Activated B cell treated with CpG ODN at 0.5 μM for 24 hours (primary cell): Measurements from ENCODE around the gene PPP1R3G. TPM values are rescaled to one million over a fixed set of nuclear protein-coding genes. Genes with fewer than 3 reads are reported as not detected.

ENCODE experiments used
- ATAC-seq: fragments of 200-7000 bp; cut with Tn5 transposase; one replicate; pipeline ENCODE4 v1.10.0; 2021; ENCODE audit warnings: low read depth, mild to moderate bottlenecking, moderate library complexity
- CTCF ChIA-PET: fragments of 350-600 bp; sonication (Branson Sonifier 250); formaldehyde crosslinking; loops from one replicate; lab custom pipeline; 2021; ENCODE audit warnings: antibody characterized with exemption; lab: Charles Lee
- POLR2A ChIA-PET: fragments of 350-600 bp; sonication (Branson Sonifier 250); formaldehyde crosslinking; loops from one replicate; lab custom pipeline; 2021; ENCODE audit warnings: antibody characterized with exemption; lab: Charles Lee
- DNase-seq: peaks from one replicate; pipeline ENCODE4 v3.0.0; 2022
- H3K27ac Mint-ChIP-seq: one replicate; pipeline ENCODE4 v1.8.0; 2020; ENCODE audit warnings: mixed read lengths
- H3K27me3 Mint-ChIP-seq: one replicate; pipeline ENCODE4 v1.8.0; 2021; ENCODE audit warnings: mixed read lengths
- H3K36me3 Mint-ChIP-seq: one replicate; pipeline ENCODE4 v1.8.0; 2021; ENCODE audit warnings: low read depth, mixed read lengths
- H3K4me1 Mint-ChIP-seq: one replicate; pipeline ENCODE4 v1.8.0; 2021; ENCODE audit warnings: mixed read lengths
- H3K4me3 Mint-ChIP-seq: one replicate; pipeline ENCODE4 v1.8.0; 2020; ENCODE audit warnings: mild to moderate bottlenecking, mixed read lengths
- H3K9me3 Mint-ChIP-seq: one replicate; pipeline ENCODE4 v1.8.0; 2020; ENCODE audit warnings: mixed read lengths
- CTCF ChIP-seq: fragments of 200-600 bp; IDR thresholded peaks from one replicate; pipeline ENCODE4 v1.8.0; 2022; ENCODE audit warnings: antibody characterized with exemption, mild to moderate bottlenecking
- intact Hi-C: fragments of 100-400 bp; cut with micrococcal nuclease; formaldehyde crosslinking; loops from one replicate; pipeline ENCODE4 v1.15.1; 2024
- total RNA-seq: library from RNA; stranded (reverse); gene quantifications from 2 replicates; pipeline ENCODE4 v1.2.3, GENCODE V29; 2022

PPP1R3G gene
- total RNA-seq, 1 donor from 2014 or later, result 0.11 TPM

GRCh38 chr6:5061152-5061551 lies 24.0 kb upstream of the PPP1R3G start:
- intact Hi-C loops, result no loop called here
- no peak overlapping the region for H3K27ac Mint-ChIP-seq
- ATAC-seq, result no peak
- H3K4me3 Mint-ChIP-seq, result no peak overlapping the region
- H3K4me1 Mint-ChIP-seq, result peaks cover 11% of the 10 kb centered on the region
- ChIA-PET POLR2A (no interaction called here), CTCF (no interaction called here)
- H3K36me3 Mint-ChIP-seq, result no peaks in the 10 kb centered on the region
- H3K9me3 Mint-ChIP-seq, result no peaks in the 10 kb centered on the region
- no peak for TF ChIP-seq CTCF
- DNase-seq, result no peak
- no peaks in the 10 kb centered on the region for H3K27me3 Mint-ChIP-seq

- intact Hi-C loops, result no loop called here
- no peak for DNase-seq
- H3K27me3 Mint-ChIP-seq, result no peaks in the 10 kb centered on the region
- TF ChIP-seq CTCF, result no peak
- no peak overlapping the region for H3K27ac Mint-ChIP-seq
- CTCF ChIA-PET, result no interaction called here
- H3K4me1 Mint-ChIP-seq, result peaks cover 9% of the 10 kb centered on the region
- H3K9me3 Mint-ChIP-seq, result peaks cover 4% of the 10 kb centered on the region
- no peaks in the 10 kb centered on the region for H3K36me3 Mint-ChIP-seq
- POLR2A ChIA-PET, result no interaction called here
- no peak overlapping the region for H3K4me3 Mint-ChIP-seq
- ATAC-seq, result no peak
Observed at GRCh38 chr6:5063617-5064016, 21.5 kb upstream of the PPP1R3G start.

- no peaks in the 10 kb centered on the region for H3K36me3 Mint-ChIP-seq
- H3K27ac Mint-ChIP-seq, result no peak overlapping the region
- TF ChIP-seq CTCF, result no peak
- H3K9me3 Mint-ChIP-seq, result peaks cover 4% of the 10 kb centered on the region
- H3K27me3 Mint-ChIP-seq, result no peaks in the 10 kb centered on the region
- no peak for DNase-seq
- ATAC-seq, result no peak
- CTCF ChIA-PET, result no interaction called here
- peaks cover 8% of the 10 kb centered on the region for H3K4me1 Mint-ChIP-seq
- intact Hi-C loops, result no loop called here
- H3K4me3 Mint-ChIP-seq, result no peak overlapping the region
- POLR2A ChIA-PET, result no interaction called here
Observed at GRCh38 chr6:5066456-5067093, 18.6 kb upstream of the PPP1R3G start.

- ATAC-seq (no peak), DNase-seq (no peak)
- Mint-ChIP-seq H3K4me1 (peaks cover 3% of the 10 kb centered on the region), H3K27me3 (no peaks in the 10 kb centered on the region), H3K9me3 (peaks cover 4% of the 10 kb centered on the region), H3K36me3 (no peaks in the 10 kb centered on the region), H3K27ac (no peak overlapping the region), H3K4me3 (no peak overlapping the region)
- CTCF ChIA-PET, result no interaction called here
- POLR2A ChIA-PET, result no interaction called here
- no peak for TF ChIP-seq CTCF
- intact Hi-C loops, result no loop called here
Observed at GRCh38 chr6:5067305-5067704, 17.8 kb upstream of the PPP1R3G start.

- CTCF ChIA-PET, result no interaction called here
- TF ChIP-seq CTCF, result no peak
- H3K36me3 Mint-ChIP-seq, result no peaks in the 10 kb centered on the region
- peaks cover 4% of the 10 kb centered on the region for H3K9me3 Mint-ChIP-seq
- H3K27me3 Mint-ChIP-seq, result no peaks in the 10 kb centered on the region
- H3K27ac Mint-ChIP-seq, result no peak overlapping the region
- no peak for ATAC-seq
- intact Hi-C loops, result no loop called here
- H3K4me1 Mint-ChIP-seq, result no peaks in the 10 kb centered on the region
- DNase-seq, result no peak
- H3K4me3 Mint-ChIP-seq, result no peak overlapping the region
- POLR2A ChIA-PET, result no interaction called here
Observed at GRCh38 chr6:5068153-5068751, 16.9 kb upstream of the PPP1R3G start.
